Adrenal gland (tissue), 12 donors: ENCODE measurements around the gene VTN. TPM values are rescaled to one million over a fixed set of nuclear protein-coding genes. Genes with fewer than 3 reads are reported as not detected.

Source experiments
- DNase-seq, 7 donors: peaks; one replicate each; pipeline ENCODE4 v3.0.0-alpha.2; 2019 to 2020
- H3K27ac ChIP-seq, 5 donors: fragments of 200-600 bp; sonication (generic) in 4 of 5; 1 replicate in 3 of 5; 2 replicates in 2 of 5; pipeline versions ENCODE4 v1.5.1 to v1.8.0; 2016 to 2020; ENCODE audit warnings: mild to moderate bottlenecking in 1 of 5
- H3K27me3 ChIP-seq: fragments of 200-600 bp; 2 replicates; pipeline ENCODE4 v1.8.0; 2021
- H3K36me3 ChIP-seq, 2 donors: fragments of 200-600 bp; replicated peaks in 1 of 2; 1 replicate in 1 of 2; 2 replicates in 1 of 2; pipeline versions ENCODE4 v1.5.1 to v1.8.0; 2018 to 2022
- H3K4me1 ChIP-seq, 2 donors: fragments of 200-600 bp; replicated peaks in 1 of 2; 1 replicate in 1 of 2; 2 replicates in 1 of 2; pipeline versions ENCODE4 v1.5.1 to v1.8.0; 2018 to 2021
- H3K4me3 ChIP-seq, 4 donors: fragments of 200-600 bp; sonication (generic) in 3 of 4; one replicate each; pipeline ENCODE4 v1.5.1; 2016 to 2018
- H3K9me3 ChIP-seq, 3 donors: fragments of 200-600 bp; sonication (generic) in 1 of 3; replicated peaks in 1 of 3; 1 replicate in 2 of 3; 2 replicates in 1 of 3; pipeline versions ENCODE4 v1.5.1 to v1.8.0; 2016 to 2021
- POLR2A ChIP-seq, 2 donors: fragments of 450-650 bp; IDR thresholded peaks; one replicate each; pipeline ENCODE4 v1.6.1; 2017; ENCODE audit warnings: antibody characterized with exemption in 2 of 2, mild to moderate bottlenecking in 2 of 2, moderate library complexity in 1 of 2
- WGBS, 4 donors: extraction: QIAGEN DNeasy Blood & Tissue Kit in 2 of 4; methylation state at CpG; one replicate each; pipeline versions ENCODE4 v1.1.5 to v1.1.7; 2013 to 2017; 5-methylcytosine and 5-hydroxymethylcytosine counted together
- intact Hi-C, 2 donors: fragments of 100-400 bp; cut with DNase I; formaldehyde crosslinking; loops; one replicate each; pipeline versions ENCODE4 v1.14.1 to v1.15.0; 2022 to 2023
- polyA plus RNA-seq, 3 donors: library from polyadenylated mRNA; stranded (reverse); fragments of 200-250 nt in 2 of 3; fragments of 350-450 nt in 1 of 3; fragmentation: Illumina TruSeq in 1 of 3; extraction: RNeasy Lipid Tissue Mini Kit (QIAGEN cat#74804) in 1 of 3; gene quantifications; one replicate each; pipeline ENCODE4 v1.2.3, GENCODE V29; 2013 to 2014
- total RNA-seq, 9 donors: library from RNA; depleted of rRNA in 4 of 9; stranded (reverse); fragments of >200 nt in 4 of 9; fragments of 120-200 nt in 1 of 9; fragmentation: NEBNext Ultra II Directional in 1 of 9; extraction: Animal tissue kit (Norgen Biotek cat#: 25700) in 1 of 9; gene quantifications; one replicate each; pipeline versions ENCODE4 v1.1.0 to v1.2.4, GENCODE V29; 2013 to 2023
- TF ChIP-seq, protein P1 (sequence below), 6 experiments: fragments of 450-650 bp in 4 of 6; fragments of 200-600 bp in 2 of 6; sonication (generic) in 1 of 6; IDR thresholded peaks; 1 replicate in 5 of 6; 2 replicates in 1 of 6; pipeline versions ENCODE4 v1.5.1 to v1.8.0; 2016 to 2021; ENCODE audit warnings: antibody characterized with exemption in 6 of 6, mild to moderate bottlenecking in 2 of 6, moderate library complexity in 1 of 6
- donor health status: healthy with polysubstance abuse.
- donor health status: Bipolar disorder and iron deficiency.
- donor health status: DM: yes; HTN: yes; CAD: no.
- donor health status: DM: no; HTN: no; CAD: no.
- donor health status: DM: no; HTN: no; CAD: no.
- donor health status: DM: yes; HTN: yes; CAD: no.

The VTN gene
- total and polyA plus RNA-seq, 12 donors: 5.5 to 470 (median 180) TPM

DNA sequence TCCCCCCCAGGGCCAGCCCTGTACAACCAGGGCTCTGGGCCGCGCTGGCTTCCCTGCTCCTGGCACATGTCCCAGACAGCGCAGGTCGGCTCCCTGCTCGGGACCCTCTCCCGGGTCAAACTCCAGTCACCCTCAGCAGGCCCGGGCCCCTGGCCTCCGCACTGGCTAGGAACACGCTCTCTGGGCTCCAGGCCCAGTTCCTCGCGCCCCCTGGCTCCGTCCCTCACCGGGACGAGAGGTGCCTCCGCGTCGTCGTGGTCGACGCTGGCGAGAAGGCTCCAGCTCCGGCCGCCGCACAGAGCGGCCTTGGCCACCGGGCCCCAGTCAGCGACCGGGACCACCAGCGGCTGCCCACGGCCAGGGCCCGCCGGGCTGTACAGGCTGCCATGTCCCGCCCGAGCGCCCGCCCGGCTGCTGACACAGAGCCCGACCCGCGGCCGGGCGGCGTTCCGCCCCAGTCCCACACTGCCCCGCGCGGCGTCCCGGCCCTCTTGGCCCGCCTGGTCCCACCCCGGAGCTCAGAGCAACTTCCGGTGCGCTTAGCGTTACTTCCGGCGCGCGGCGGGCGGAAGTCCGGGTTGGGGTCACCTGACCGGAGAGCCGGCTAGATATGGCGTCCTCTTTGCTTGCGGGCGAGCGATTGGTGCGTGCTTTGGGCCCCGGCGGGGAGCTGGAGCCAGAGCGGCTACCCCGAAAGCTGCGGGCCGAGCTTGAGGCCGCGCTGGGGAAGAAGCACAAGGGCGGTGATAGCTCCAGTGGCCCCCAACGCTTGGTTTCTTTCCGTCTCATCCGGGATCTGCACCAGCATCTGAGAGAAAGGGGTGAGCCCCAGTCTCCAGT is 12.8 kb downstream of the VTN start, which contains the start of gene POLDIP2:
Gene POLDIP2 (minus strand): TSS at position 467 of the 840 bp plus-strand sequence. CDS start 79 bp downstream, at position 388.
- Histone ChIP-seq H3K4me1 (peaks cover 16 to 21% of the 10 kb centered on the region in 2 donors), H3K4me3 (peak within 1 kb of the TSS; percentile 53 to 97 (median 89)), H3K27me3 (no peaks in the 10 kb centered on the region), H3K9me3 (no peaks in the 10 kb centered on the region), H3K27ac (peak within 1 kb of the TSS; percentile 58 to 97 (median 88)), H3K36me3 (peaks cover 0 to 67% of the 10 kb centered on the region in 2 donors)
- intact Hi-C loops: no loop called here
- WGBS, 4 donors: 0 to 1% (median 0%) methylated on average over 3 to 80 of the region's 80 CpGs
- peak; percentile 94 to 95 for TF ChIP-seq POLR2A (IDR thresholded peaks at IDR 0.05)
- TF ChIP-seq, protein P1, sequence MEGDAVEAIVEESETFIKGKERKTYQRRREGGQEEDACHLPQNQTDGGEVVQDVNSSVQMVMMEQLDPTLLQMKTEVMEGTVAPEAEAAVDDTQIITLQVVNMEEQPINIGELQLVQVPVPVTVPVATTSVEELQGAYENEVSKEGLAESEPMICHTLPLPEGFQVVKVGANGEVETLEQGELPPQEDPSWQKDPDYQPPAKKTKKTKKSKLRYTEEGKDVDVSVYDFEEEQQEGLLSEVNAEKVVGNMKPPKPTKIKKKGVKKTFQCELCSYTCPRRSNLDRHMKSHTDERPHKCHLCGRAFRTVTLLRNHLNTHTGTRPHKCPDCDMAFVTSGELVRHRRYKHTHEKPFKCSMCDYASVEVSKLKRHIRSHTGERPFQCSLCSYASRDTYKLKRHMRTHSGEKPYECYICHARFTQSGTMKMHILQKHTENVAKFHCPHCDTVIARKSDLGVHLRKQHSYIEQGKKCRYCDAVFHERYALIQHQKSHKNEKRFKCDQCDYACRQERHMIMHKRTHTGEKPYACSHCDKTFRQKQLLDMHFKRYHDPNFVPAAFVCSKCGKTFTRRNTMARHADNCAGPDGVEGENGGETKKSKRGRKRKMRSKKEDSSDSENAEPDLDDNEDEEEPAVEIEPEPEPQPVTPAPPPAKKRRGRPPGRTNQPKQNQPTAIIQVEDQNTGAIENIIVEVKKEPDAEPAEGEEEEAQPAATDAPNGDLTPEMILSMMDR (IDR thresholded peaks at IDR 0.05): no peak
- peak; percentile 95 to 97 (median 96) for DNase-seq

- H3K9me3 ChIP-seq: no peaks in the 10 kb centered on the region
- intact Hi-C loops: no loop called here
- H3K36me3 ChIP-seq: peaks cover 0 to 87% of the 10 kb centered on the region in 2 donors
- H3K27ac ChIP-seq: no peak overlapping the region
- no peaks in the 10 kb centered on the region for H3K27me3 ChIP-seq
- TF ChIP-seq POLR2A (IDR thresholded peaks at IDR 0.05): no peak
- TF ChIP-seq, protein P1 (IDR thresholded peaks at IDR 0.05): no peak
- H3K4me3 ChIP-seq: no peak overlapping the region
- peaks cover 24 to 35% of the 10 kb centered on the region in 2 donors for H3K4me1 ChIP-seq
- no peak for DNase-seq
- WGBS, 4 donors: 81 to 90% (median 84%) methylated on average over 7 of the region's 7 CpGs
These were observed 19.8 kb downstream of the VTN start for GRCh38 chr17:28350271-28350670.

DNA sequence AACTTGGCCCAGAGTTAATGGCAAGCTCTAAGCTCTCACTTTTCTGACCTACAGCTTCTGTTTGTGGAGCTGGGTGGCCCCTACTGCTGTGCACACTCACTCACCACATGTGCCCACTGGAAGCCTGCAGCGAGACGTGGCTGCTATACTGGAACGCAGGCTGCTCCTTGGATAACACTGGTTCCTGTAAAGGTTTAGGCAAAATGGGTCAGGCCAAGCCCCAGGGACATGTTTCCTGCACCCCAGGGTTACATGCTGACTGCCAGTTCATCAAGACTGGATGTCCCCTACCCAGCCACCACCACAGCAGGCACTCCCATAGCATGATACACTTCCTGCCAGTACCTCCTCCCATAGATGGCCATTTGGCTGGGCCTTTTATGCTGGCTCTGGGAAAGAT is 21.1 kb downstream of the VTN start:
- intact Hi-C loops: no loop called here
- no peak for TF ChIP-seq POLR2A (IDR thresholded peaks at IDR 0.05)
- TF ChIP-seq, protein P1 (IDR thresholded peaks at IDR 0.05): no peak
- WGBS, 4 donors: 80 to 95% (median 81%) methylated on average over 3 of the region's 3 CpGs
- no peaks in the 10 kb centered on the region for H3K27me3 ChIP-seq
- H3K36me3 ChIP-seq: peaks cover 0 to 88% of the 10 kb centered on the region in 2 donors
- H3K4me3 ChIP-seq: no peak overlapping the region
- H3K4me1 ChIP-seq: peaks cover 27 to 38% of the 10 kb centered on the region in 2 donors
- peak overlapping the region in 2 of 5 donors; percentile 34 to 93 for H3K27ac ChIP-seq
- no peaks in the 10 kb centered on the region for H3K9me3 ChIP-seq
- DNase-seq: no peak

GRCh38 chr17:28347261-28347891 is 22.7 kb downstream of the VTN start:
- H3K27me3 ChIP-seq: no peaks in the 10 kb centered on the region
- H3K27ac ChIP-seq: peak overlapping the region; percentile 64 to 93 (median 80)
- no peaks in the 10 kb centered on the region for H3K9me3 ChIP-seq
- peak in 6 of 7 donors; percentile 41 to 67 (median 62) for DNase-seq
- 41 to 50% (median 46%) methylated on average over 5 to 8 of the region's 8 CpGs for WGBS, 4 donors
- no peak overlapping the region for H3K4me3 ChIP-seq
- intact Hi-C loops: no loop called here
- peak in 1 of 2 donors; percentile 11 for TF ChIP-seq POLR2A (IDR thresholded peaks at IDR 0.05)
- TF ChIP-seq, protein P1 (IDR thresholded peaks at IDR 0.05): no peak
- peaks cover 27 to 38% of the 10 kb centered on the region in 2 donors for H3K4me1 ChIP-seq
- peaks cover 0 to 88% of the 10 kb centered on the region in 2 donors for H3K36me3 ChIP-seq
